SK-N-SH (cell line): ENCODE data around the gene RNF13.

Source experiments
- CTCF ChIP-seq: fragments of 200-600 bp; sonication (generic); IDR thresholded peaks from 2 replicates; pipeline ENCODE4 v1.6.1; 2017; ENCODE audit warnings: antibody characterized with exemption, mild to moderate bottlenecking, moderate library complexity
- ELF1 ChIP-seq: IDR thresholded peaks from 2 replicates; pipeline ENCODE4 v1.4.0; 2012
- FOXM1 ChIP-seq: IDR thresholded peaks from 2 replicates; pipeline ENCODE4 v1.4.0; 2012; ENCODE audit warnings: low read depth, mild to moderate bottlenecking
- MAX ChIP-seq: IDR thresholded peaks from 2 replicates; pipeline ENCODE4 v1.4.0; 2012; ENCODE audit warnings: low read depth
- NFIC ChIP-seq: IDR thresholded peaks from 2 replicates; pipeline ENCODE4 v1.4.0; 2012; ENCODE audit warnings: borderline replicate concordance
- POLR2AphosphoS5 ChIP-seq: IDR thresholded peaks from 2 replicates; pipeline ENCODE4 v1.6.1; 2012; ENCODE audit warnings: low read depth, low read length
- SIN3A ChIP-seq: IDR thresholded peaks from 2 replicates; pipeline ENCODE4 v1.6.1; 2012; ENCODE audit warnings: low read depth, mild to moderate bottlenecking, low read length, moderate library complexity, borderline replicate concordance
- TEAD4 ChIP-seq: IDR thresholded peaks from 2 replicates; pipeline ENCODE4 v1.4.0; 2012; ENCODE audit warnings: mild to moderate bottlenecking, borderline replicate concordance; ENCODE audit not compliant: insufficient read depth
- ZBTB33 ChIP-seq: IDR thresholded peaks from 2 replicates; pipeline ENCODE4 v1.4.0; 2012; ENCODE audit warnings: low read depth, borderline replicate concordance

- TF ChIP-seq MAX (no peak), SIN3A (no peak), ELF1 (no peak), CTCF (no peak), NFIC (no peak), ZBTB33 (no peak), POLR2AphosphoS5 (no peak), FOXM1 (no peak), TEAD4 (no peak)
Observed at GRCh38 chr3:149844091-149844490, 31.1 kb downstream of the RNF13 start.
